Coronary artery (tissue), 2 donors: ENCODE results near the gene TMEM128.

ENCODE experiments used
- DNase-seq: peaks from one replicate; pipeline ENCODE4 v3.0.0-alpha.2; 2017; ENCODE audit warnings: low spot score
- H3K27ac ChIP-seq, 2 donors: fragments of 200-600 bp; sonication (generic); one replicate each; pipeline ENCODE4 v1.5.1; 2016 to 2019
- H3K4me3 ChIP-seq: fragments of 200-600 bp; sonication (generic); 2 replicates; pipeline ENCODE4 v1.5.1; 2016; ENCODE audit warnings: mild to moderate bottlenecking, moderate library complexity
- CTCF ChIP-seq: fragments of 200-600 bp; sonication (generic); IDR thresholded peaks from one replicate; pipeline ENCODE4 v1.5.1; 2019; ENCODE audit warnings: antibody characterized with exemption

Gene TMEM128, protein sequence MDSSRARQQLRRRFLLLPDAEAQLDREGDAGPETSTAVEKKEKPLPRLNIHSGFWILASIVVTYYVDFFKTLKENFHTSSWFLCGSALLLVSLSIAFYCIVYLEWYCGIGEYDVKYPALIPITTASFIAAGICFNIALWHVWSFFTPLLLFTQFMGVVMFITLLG

DNA sequence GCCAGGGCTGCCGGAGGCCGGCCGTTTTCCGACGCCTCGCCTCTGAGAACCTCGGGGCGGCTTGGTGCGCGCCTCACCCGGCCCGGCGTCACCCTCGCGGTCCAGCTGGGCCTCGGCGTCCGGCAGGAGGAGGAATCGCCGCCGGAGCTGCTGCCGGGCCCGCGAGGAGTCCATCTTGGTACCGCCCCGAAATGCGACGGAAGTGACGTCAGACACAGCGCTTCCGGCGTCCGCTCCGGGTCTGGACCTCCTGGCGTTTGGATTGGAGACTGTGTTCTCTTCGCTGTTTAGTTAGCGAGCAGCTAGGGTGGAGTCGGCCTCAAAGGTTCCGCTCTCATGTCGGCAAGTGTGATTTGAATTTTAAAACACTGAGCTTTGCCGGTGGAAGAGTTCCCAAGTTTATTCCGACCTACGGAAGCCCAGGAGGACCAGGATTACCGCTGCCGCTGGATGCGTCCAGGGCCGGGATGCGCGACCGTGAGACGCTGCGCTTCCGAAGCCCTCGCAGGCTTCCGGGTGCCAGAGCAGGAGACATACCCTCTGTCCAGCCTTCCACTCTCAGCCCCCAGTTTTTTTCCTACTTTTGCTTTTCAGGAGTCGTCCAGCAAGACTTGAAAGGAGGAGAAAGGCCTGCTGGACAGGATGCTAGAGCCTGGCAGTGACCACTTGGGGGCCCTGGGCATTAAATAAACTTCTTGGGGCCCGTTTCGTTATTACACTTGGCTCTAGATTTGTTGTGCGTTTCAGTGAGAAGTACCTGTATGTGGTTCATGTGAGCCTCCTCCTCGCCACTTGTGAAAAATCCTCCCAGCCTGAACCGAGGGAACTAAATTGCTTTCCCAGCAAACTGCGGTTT lies at the start of gene TMEM128:
Gene TMEM128, minus strand, starts transcription at position 195 of the 856 bp plus-strand sequence. Its CDS starts 21 bp downstream, at position 174.
- DNase-seq: peak; percentile 95
- peak within 1 kb of the TSS; percentile 95 for H3K27ac ChIP-seq
- no peak for TF ChIP-seq CTCF
- peak within 1 kb of the TSS; percentile 94 for H3K4me3 ChIP-seq

DNA sequence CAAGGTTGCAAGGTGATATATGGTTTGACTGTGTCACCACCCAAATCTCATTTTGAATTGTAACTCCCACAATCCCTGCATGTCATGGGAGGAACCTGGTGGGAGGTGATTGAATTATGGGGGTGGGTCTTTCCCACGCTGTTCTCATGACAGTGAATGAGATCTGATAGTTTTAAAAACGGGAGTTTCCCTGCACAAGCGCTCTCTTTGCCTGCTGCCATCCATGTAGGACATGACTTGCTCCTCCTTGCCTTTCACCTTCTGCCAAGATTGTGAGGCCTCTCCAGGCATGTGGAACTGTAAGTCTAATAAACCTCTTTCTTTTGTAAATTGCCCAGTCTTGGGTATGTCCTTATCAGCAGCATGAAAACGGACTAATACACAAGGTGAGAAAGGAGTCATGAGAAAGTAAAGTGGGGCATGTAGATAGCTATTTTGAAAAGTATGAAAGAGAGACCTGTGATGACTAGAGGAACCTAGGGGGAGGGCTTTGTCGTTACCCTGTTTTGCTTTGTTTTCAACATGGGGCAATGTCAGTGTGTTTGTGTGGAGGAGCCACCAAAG lies 48.3 kb upstream of the TMEM128 start:
- no peak for TF ChIP-seq CTCF
- no peak overlapping the region for H3K27ac ChIP-seq
- peak; percentile 22 for DNase-seq
- no peak overlapping the region for H3K4me3 ChIP-seq

- no peak for DNase-seq
- Histone ChIP-seq H3K4me3 (no peak overlapping the region), H3K27ac (no peak overlapping the region)
- TF ChIP-seq CTCF: no peak
Observed at GRCh38 chr4:4293279-4293678, 45.3 kb upstream of the TMEM128 start.

GRCh38 chr4:4289941-4290850 lies 42.2 kb upstream of the TMEM128 start, which contains the start of the genes LYAR and ZBTB49:
TSS of gene LYAR (minus strand) at chr4:4290154. CDS start at chr4:4283742, 6,412 bp downstream.
TSS of gene ZBTB49 (plus strand) at chr4:4290251. CDS start at chr4:4299946, 9,695 bp downstream.
- peak; percentile 94 for DNase-seq
- TF ChIP-seq CTCF: no peak
- Histone ChIP-seq H3K27ac (peak within 1 kb of the TSS; percentile 58 to 66), H3K4me3 (peak within 1 kb of the TSS; percentile 75)

GRCh38 chr4:4289597-4289940 lies 41.5 kb upstream of the TMEM128 start:
- DNase-seq: no peak
- H3K27ac ChIP-seq: peak overlapping the region; percentile 58 to 66
- peak overlapping the region; percentile 75 for H3K4me3 ChIP-seq
- no peak for TF ChIP-seq CTCF

- no peak for TF ChIP-seq CTCF
- Histone ChIP-seq H3K27ac (no peak overlapping the region), H3K4me3 (peak overlapping the region; percentile 75)
- no peak for DNase-seq
Observed at GRCh38 chr4:4289055-4289454, 41.0 kb upstream of the TMEM128 start.
